HG03108 (cell line): ENCODE data around the gene ARHGAP29.
"Not testable (repeated sequence)": the region's sequence is repeated elsewhere in the genome, so short reads cannot be mapped to it uniquely, and the experiment has no call there.

Source experiments
- ATAC-seq: cut with Tn5 transposase; IDR thresholded peaks from one replicate; pipeline ENCODE4 v1.9.1; 2021; ENCODE audit warnings: moderate library complexity; ENCODE audit not compliant: unreplicated experiment

ARHGAP29 gene

DNA sequence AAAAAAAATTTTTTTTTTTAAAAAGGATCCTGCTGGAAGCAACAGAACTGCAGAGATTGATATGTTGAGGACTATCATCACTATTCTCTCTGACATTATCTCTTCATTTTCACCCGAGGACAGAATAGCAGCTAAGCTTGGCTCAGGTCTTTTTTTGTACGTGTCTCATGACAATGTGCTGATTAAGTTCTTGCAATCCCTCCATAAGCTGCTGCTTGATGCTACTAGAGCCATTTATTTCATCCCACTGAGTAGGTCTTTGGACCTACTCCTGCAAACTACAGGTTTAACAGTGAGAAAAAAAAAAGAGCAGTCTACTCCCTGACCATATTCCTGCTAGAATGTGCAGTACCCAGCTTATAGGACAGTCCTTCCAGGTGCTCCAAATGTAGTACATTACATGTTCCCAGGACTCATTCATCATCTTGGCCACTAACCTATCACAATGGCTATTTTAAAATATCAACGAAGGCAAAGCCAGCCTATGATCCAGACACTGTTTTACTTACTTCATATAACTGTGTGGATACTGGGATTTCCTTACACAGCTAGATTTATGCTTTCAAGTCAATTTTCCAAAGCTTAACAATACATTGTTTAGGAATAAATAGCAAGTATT, 54.1 kb downstream of the ARHGAP29 start:
- ATAC-seq = no peak

DNA sequence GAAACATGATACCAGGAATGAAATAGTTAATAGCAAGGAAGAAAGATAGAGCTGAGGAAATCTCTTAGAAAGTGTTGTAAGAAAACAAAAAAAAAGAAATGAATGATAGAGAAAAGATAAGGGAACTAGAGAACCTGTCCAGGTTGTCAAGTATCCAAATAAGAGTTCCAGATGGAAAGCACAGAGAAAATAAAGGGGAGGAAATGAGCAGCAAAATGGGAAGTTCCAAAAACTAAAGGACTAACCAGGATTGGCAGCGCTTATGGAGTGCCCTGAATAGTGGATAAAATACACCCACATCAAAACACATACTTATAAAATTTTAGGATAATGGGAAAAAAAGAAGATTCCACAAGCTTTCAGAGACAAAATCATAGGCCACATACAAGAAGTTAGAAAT, 55.2 kb downstream of the ARHGAP29 start:
- ATAC-seq = no peak

DNA sequence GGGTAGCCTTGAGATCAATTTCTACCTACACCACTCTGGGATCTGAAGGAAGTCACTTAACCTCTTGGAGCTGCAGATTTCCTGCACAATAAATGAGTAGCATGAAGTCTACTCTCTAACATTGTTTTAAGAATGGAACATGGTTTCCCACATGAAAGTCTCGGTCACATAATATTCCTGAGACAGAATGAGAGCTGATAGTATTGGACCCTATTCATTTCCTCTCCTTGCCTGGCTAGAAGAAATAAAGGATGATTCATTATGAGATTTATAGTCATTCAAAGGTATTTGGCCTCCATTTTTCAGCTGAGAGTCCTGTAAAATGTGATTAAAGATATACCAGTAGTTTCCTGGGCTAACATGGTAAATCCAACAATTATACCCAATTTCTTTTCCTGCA, 56.7 kb downstream of the ARHGAP29 start:
- no peak for ATAC-seq

DNA sequence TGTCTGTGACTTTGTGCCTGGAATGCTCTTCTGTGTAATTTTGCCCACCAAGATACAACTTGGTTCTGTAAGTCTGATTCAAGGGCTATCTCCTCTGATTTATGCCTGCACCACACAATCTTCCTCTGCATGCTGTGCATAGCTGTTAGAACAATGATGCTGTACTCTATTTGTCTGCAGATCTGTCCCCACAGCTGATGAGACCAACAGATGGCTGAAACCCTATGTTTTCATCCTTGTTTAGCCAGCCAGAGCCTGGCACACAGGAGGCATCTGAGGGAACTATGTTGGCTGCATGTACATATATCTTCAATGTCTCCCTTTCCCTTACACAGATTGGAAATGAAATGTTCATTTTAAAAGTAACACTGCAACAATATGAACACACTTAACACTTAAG, 58.5 kb downstream of the ARHGAP29 start:
- ATAC-seq = no peak

DNA sequence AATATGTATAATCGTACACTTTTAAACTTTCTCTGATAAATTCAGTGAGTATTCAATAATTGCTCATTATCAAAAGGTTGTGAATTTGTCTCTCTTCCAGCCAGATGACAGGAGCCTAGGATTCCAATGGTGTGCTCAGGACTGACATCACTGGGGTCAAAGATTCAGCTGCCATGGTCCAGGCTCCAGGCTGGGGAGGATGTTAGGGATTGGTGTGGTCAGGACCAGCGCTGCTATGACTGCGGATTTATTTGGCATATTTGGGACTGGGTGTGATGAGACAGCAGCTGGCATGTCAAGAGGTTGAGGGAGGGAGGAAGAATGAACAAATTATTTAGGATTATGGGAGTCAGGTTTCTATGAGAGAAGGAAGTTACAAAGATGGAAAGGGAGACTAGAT, 68.3 kb downstream of the ARHGAP29 start:
- ATAC-seq = no peak

DNA sequence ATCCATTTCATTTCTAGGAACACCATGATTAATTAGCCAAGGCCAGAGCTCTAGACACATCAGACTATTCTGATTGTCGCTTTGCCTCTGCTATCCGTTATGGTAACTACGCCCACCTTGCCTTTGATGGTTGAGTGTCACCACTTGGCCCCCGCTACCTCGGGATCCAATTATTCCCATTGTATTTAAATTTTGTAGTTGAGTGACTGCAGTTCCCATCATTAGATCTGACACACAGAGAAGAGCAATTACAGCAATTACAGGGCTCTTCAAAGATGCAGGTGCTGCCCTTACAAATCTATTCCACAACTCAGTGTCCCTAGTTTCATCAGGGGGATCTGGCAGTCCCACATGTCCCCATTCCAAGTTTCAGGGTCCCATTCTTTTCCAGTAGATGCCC, 71.5 kb downstream of the ARHGAP29 start:
- no peak for ATAC-seq

DNA sequence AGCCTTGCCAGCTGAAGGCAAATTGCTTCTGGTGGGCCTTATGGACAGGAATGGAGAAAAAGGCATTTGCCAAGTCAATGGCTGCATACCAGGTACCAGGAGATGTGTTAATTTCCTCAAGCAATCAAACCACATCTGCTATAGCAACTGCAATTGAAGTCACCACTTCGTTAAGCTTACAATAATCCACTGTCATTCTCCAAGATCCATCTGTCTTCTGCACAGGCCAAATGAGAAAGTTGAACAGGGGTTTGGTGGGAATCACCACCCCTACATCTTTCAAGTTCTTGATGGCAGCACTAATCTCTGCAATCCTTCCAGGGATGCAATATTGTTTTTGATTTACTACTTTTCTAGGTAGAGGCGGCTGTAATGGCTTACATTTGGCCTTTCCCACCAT, 72.5 kb downstream of the ARHGAP29 start:
- ATAC-seq = not testable (repeated sequence)

DNA sequence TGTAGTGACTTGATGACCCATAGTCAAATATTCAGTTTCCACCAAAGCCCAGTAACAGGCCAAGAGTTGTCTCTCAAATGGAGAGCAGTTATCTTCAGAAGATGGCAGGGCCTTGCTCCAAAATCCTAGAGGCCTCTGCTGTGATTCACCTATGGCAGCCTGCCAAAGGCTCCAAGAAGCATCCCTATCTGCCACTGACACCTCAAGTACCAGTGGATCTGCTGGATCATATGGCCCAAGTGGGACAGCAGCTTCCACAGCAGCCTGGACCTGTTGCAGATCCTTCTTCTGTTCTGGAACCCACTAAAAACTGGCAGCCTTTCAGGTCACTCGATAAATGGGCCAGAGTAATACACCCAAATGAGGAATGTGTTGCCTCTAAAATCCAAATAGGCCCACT, 73.3 kb downstream of the ARHGAP29 start:
- ATAC-seq = not testable (repeated sequence)

DNA sequence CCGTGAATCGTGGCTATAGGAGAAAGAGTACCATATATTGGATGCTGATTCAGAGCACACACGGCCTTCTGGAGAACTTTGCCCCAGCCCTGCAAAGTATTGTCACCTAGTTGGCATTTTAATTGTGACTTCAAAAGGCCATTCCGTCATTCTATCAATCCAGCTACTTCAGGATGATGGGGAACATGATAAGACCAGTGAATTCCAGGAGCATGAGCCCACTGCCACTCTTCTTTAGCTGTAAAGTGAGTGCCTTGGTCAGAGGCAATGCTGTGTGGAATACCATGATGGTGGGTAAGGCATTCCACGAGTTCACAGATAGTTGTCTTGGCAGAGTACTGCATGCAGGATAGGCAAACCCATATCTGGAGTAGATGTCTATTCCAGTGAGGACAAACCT, 74.1 kb downstream of the ARHGAP29 start:
- not testable (repeated sequence) for ATAC-seq

DNA sequence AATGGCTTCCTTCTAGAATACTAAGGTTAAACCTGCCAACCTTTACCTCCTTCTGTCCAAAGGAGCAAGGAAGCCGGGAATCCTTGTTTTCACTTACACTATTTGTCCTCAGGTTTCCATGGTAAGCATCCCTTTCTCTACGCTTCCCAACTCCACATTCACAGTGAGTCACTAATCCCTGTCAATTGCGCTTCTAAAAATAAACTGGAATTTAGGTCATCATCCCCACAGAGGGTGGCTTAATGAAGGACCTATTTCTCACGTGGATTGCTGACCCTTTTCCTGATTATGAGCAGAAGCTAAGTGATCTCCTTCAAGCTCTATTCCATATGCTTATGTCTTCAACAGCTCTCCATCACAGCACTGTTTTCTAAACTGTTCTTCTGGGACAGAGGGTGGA, 76.6 kb downstream of the ARHGAP29 start:
- ATAC-seq = no peak

DNA sequence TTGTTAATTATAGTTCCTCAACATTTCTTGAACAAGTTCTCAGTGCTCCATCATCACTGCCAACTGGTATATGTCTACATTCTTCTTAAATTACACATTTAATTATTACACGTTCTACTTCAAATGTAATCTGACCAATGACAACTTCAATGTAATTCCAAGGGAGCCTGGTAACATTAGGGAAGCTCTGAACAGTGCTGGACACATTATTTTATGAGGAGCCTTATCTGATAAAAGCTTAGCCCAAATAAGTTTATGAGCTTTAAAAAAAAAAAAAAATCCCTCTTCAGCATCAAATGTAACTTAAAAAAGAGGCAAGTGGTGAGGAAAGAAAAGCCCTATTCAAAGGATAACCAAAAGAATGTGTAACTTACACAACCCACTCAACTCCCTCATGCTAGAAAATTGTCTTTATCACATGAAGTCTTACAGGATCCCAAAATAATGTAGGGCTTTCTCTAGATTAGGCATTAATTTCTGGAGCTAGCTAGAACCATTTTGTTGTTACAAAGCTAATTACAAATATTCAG, 81.2 kb downstream of the ARHGAP29 start:
- no peak for ATAC-seq

DNA sequence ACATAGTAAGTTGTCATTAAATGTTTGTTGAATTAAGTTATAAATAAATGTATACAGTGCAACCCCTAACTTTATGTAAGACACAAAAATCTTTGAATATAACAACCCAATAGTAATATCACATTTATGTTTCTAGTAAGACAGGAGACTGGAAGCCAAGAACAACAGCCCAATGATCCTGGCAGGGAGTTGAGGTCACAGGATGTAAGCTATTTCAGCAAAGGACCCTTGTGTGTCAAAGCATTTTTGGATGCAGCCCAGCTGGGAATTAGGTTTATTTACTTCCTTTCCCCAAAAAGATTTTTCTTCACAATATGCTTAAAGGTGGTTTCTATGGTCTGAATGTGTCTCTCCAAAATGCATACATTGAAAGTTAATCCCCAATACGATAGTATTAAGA, 82.4 kb downstream of the ARHGAP29 start:
- no peak for ATAC-seq

DNA sequence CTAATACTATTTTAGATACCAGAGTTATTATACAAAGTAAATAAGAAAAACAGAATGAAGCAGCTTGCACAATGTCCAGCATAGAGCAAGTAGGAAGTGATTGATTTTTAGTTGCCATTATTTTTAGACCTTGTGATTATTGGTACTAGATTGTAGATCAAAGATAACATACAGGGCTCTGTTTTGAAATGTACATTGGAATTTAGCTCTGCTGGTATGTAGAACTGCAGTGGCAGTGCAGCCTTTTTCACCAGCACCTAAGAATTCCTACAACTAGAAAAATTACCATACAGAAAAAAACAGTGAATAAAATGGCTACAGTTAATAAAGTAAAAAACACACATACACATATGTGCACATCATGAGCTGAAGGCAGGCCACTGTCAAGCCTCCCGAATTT, 84.3 kb downstream of the ARHGAP29 start:
- no peak for ATAC-seq

DNA sequence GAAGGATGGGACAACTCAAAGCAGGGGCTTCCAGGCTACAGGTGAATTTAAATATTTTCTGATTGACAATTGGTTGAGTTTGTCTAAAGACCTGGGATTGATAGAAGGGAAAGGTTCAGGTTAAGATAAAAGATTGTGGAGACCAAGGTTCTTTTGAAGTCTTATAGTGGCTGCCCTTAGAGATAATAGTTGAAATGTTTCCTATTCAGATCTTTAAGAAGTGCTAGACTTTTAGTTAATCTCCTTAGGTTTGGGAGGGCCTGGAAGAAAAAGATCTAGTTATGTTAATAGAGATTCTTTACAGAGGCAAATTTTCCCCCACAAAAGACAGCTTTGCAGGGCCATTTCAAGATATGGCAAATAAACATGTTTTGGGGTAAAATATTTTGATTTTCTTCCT, 88.2 kb downstream of the ARHGAP29 start:
- ATAC-seq = not testable (repeated sequence)

DNA sequence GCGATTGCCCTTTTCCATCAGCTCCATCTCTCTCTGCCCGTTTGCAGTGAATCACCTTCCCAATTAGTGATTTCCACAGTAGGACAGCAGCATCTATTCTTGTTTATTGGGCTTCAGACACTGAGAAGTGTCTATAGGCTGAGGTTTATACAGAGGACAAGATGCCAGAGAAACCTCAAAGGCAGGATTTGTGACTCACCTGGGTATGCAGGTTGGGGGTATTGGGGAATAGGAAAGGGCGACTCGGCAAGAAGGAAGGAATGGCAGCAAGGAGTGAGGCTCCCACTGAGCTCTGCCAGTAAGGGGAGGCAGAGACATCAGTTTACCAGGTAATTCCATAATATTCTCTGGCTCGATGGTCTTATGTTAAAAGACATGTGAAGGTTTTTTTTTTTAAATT, 91.1 kb downstream of the ARHGAP29 start:
- ATAC-seq = no peak

DNA sequence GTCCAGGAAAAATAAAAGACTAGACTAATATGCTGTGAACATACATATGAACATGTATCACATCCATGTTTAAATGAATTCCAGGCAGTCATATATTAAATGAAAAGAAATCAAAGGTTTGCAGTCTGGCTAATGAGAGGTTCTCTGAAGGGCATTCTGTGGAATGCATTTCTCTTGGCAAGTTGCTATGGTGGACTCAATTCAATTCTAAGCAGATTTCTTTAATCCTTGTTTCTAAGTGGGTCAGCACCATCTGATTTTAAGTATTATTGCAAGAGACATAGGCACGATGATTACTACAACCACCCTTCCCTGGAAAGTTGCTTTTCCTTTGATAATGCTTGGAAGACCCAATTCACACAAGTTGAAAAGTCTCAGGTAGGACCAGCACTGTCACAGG, 92.5 kb downstream of the ARHGAP29 start:
- ATAC-seq = no peak

DNA sequence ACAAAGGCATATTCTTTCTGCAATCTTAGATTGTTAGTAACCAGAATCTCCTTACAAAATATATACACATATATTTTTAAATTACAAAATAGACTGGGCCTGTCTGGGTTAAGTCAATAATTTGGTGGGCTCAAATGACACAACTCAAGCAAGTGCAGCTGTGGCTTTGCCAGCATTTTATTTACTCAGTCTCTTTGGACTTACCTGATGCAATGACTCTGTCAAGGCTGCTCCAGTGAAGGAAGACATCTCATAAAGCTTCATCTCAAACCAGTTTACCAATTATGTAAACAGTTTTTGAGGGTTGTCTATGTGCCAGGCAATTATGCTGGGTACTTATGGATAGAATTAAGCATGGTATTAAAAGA, 93.6 kb downstream of the ARHGAP29 start:
- ATAC-seq = no peak

DNA sequence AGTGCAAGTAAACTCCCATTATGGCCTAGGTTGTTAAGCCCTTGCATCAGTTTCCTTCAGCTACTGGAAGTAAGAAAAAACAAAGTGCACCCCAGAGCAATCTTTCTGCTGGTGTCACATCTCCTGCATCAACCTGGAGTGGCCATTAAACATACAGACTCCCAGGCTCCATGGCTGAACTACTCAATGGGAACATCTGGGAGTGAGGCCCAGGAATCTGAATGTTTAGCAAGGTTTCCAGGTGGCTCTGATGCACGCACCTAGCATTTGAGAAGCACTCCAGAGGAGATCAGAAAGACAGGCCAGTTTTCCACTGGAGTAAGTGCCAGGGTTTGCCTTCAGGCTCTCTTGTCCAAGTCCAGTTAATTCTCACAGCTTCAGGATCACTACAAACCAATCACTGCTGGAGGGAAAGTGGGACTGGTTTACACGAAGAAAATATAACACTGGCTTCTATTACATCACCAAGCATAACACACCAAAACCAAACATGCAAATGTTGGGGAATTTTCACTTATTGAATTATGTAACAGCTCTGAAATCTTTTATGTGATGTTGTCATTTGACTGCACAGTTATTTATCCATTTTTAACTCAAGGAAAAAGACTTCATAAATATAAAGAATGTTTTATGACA, 94.1 kb downstream of the ARHGAP29 start:
- no peak for ATAC-seq

DNA sequence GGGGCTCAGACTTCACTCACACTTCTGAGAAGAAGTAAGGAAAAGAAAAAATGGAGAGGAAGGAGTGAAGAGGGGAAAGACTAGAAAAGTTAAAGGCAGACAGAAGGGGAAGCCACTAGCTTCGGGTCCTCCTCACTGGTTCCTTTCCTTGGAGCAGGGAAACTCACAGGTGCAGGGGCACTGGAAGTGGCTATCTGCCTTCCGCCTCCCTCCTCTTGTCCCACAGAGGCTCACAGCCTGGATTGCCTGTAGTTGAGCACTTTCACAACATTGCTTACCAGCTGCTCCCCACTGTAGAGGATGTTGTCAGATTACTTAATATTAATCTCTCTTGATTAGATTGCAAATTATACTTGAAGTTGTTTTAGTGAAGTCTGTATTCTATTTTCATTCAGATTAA, 94.8 kb downstream of the ARHGAP29 start:
- no peak for ATAC-seq

DNA sequence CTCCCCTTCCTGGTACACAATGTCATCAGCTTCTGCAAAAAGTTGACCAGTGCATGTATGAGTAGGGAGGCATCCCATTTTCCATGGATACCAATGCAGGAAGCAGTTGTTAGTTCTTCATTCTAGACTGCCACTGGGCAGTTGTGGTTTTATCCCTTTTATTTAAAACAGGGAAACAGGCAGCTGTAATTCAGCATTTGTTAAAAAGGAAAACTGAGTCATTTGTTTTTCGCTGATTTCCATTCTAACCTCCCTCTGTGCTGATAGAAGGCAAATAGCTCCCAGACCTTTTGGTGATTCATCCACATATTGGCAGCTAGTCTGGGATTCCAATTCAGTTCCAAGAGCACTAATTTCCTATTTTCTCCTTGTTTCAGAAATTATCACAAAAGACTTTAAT, 95.4 kb downstream of the ARHGAP29 start:
- no peak for ATAC-seq

DNA sequence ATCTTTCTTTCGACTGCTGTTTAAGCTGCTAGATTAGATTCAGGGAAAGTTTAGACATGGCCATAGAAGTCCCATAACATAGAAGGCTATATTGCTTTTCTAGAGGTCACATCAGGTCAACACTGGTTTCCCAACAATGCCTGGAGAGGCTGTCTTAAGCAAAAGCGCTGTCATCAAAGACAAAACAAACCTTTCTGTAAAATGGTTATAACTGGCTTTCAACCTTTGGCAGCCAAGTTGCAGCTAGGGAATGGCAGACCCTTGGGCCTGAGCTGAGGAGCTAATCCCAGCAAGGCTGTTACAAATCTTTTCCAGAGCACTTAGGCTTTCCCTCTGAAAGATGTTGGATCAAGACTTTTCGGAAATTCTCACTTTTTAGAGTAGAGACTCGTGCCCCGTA, 105.3 kb downstream of the ARHGAP29 start:
- ATAC-seq = no peak

DNA sequence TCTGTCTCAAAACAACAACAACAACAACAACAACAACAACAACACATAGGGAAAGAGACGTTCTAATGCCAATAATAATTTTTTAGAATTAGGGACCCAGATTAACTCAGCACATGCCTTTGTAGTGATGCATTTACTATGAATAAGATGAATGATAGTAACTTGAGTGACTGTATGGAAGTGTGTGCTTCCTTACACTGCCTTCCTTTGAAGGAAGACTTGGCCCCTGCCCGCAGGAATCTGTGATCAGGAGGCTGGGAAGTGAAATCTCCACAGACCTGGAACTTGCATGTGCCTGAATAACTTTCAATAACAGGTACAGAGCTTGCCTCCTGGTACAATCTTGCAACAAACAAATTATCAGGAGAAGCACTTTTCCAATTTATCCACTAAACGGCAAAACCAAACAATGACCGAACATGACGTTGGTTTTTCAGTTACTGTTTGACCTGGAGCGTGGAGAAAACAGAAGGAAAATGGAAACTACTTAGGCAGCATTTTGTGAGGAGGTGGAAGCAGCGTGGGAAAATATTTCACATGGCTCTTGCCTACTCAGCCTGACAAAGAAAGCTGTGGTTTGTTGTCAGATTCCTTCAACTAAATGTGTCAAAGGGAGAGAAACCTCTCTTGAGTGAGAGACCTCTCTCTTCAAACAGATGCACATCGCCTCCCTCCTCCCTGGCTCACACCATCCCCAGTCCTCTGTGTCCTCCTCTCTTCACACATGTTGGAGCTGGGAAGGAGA, 106.4 kb downstream of the ARHGAP29 start:
- ATAC-seq = no peak
